ENCODE results near the gene ORAI2. TPM values are rescaled to one million over a fixed set of nuclear protein-coding genes. Genes with fewer than 3 reads are reported as not detected.
"Not testable (repeated sequence)": the region's sequence is repeated elsewhere in the genome, so short reads cannot be mapped to it uniquely, and the experiment has no call there.

Gene ORAI2
- total and polyA plus RNA-seq, 8 donors, result 0.58 to 44.3 (median 8.0) TPM; not detected in 1

GRCh38 chr7:102452451-102452850 is 19.1 kb downstream of the ORAI2 start:
- TF ChIP-seq POLR2AphosphoS5 (IDR thresholded peaks at IDR 0.05), result no peak
- TF ChIP-seq EP300 (IDR thresholded peaks at IDR 0.05), result no peak
- no peak for TF ChIP-seq CTCF (IDR thresholded peaks at IDR 0.05)
- TF ChIP-seq POLR2A (IDR thresholded peaks at IDR 0.05), result no peak
- Histone ChIP-seq H3K4me3 (no peak overlapping the region), H3K4me1 (peaks cover 0 to 5% (median 0%) of the 10 kb centered on the region in 4 donors), H3K36me3 (peaks cover 7 to 40% (median 31%) of the 10 kb centered on the region in 4 donors), H3K27ac (no peak overlapping the region), H3K9me3 (no peaks in the 10 kb centered on the region), H3K27me3 (no peaks in the 10 kb centered on the region)
- DNase-seq, result no peak
- 85 to 95% (median 90%) methylated on average over 6 of the region's 6 CpGs for WGBS, 5 donors
- intact Hi-C loops (cut with DNase I; ENCODE audit: low total_unique reads), result no loop called here

- Histone ChIP-seq H3K4me3 (no peak overlapping the region), H3K4me1 (peaks cover 0 to 5% (median 0%) of the 10 kb centered on the region in 4 donors), H3K9me3 (no peaks in the 10 kb centered on the region), H3K27me3 (no peaks in the 10 kb centered on the region), H3K36me3 (peaks cover 16 to 40% (median 32%) of the 10 kb centered on the region in 4 donors), H3K27ac (no peak overlapping the region)
- DNase-seq, result no peak
- TF ChIP-seq CTCF (IDR thresholded peaks at IDR 0.05) (no peak), EP300 (IDR thresholded peaks at IDR 0.05) (no peak), POLR2AphosphoS5 (IDR thresholded peaks at IDR 0.05) (no peak), POLR2A (IDR thresholded peaks at IDR 0.05) (no peak)
- 48 to 71% (median 58%) methylated on average over 7 of the region's 7 CpGs for WGBS, 5 donors
- intact Hi-C loops (cut with DNase I; ENCODE audit: low total_unique reads), result no loop called here
Measured at GRCh38 chr7:102453319-102453718, 19.9 kb downstream of the ORAI2 start.

GRCh38 chr7:102454468-102454867 is 21.1 kb downstream of the ORAI2 start:
- no peak overlapping the region for H3K27ac ChIP-seq
- H3K4me1 ChIP-seq, result peaks cover 0 to 5% (median 0%) of the 10 kb centered on the region in 4 donors
- peaks cover 24 to 47% (median 44%) of the 10 kb centered on the region in 4 donors for H3K36me3 ChIP-seq
- no peak for DNase-seq
- WGBS, 5 donors, result 63 to 78% (median 69%) methylated on average over 5 to 12 of the region's 12 CpGs
- no peaks in the 10 kb centered on the region for H3K9me3 ChIP-seq
- no peak overlapping the region for H3K4me3 ChIP-seq
- no peak for TF ChIP-seq POLR2A (IDR thresholded peaks at IDR 0.05)
- TF ChIP-seq POLR2AphosphoS5 (IDR thresholded peaks at IDR 0.05), result no peak
- TF ChIP-seq EP300 (IDR thresholded peaks at IDR 0.05), result no peak
- no peak for TF ChIP-seq CTCF (IDR thresholded peaks at IDR 0.05)
- H3K27me3 ChIP-seq, result no peaks in the 10 kb centered on the region
- intact Hi-C loops (cut with DNase I; ENCODE audit: low total_unique reads), result no loop called here

- H3K4me1 ChIP-seq; H3K4me3 ChIP-seq; H3K9me3 ChIP-seq; intact Hi-C loops (cut with DNase I; ENCODE audit: low total_unique reads); H3K27me3 ChIP-seq; H3K27ac ChIP-seq; DNase-seq: not testable (repeated sequence)
- H3K36me3 ChIP-seq, result peaks cover 26 to 50% (median 46%) of the 10 kb centered on the region in 4 donors
- 88 to 95% (median 92%) methylated on average over 10 of the region's 10 CpGs for WGBS, 5 donors
Measured at GRCh38 chr7:102454932-102455331, 21.6 kb downstream of the ORAI2 start.

- H3K27me3 ChIP-seq, result no peaks in the 10 kb centered on the region
- WGBS, 5 donors, result 86 to 91% (median 88%) methylated on average over 6 to 11 of the region's 11 CpGs
- intact Hi-C loops (cut with DNase I; ENCODE audit: low total_unique reads), result no loop called here
- no peak for DNase-seq
- no peaks in the 10 kb centered on the region for H3K9me3 ChIP-seq
- no peak overlapping the region for H3K4me3 ChIP-seq
- H3K36me3 ChIP-seq, result peaks cover 26 to 50% (median 46%) of the 10 kb centered on the region in 4 donors
- no peak overlapping the region for H3K27ac ChIP-seq
- H3K4me1 ChIP-seq, result peaks cover 0 to 5% (median under 1%) of the 10 kb centered on the region in 4 donors
- TF ChIP-seq CTCF (IDR thresholded peaks at IDR 0.05) (no peak), POLR2AphosphoS5 (IDR thresholded peaks at IDR 0.05) (no peak)
Measured at GRCh38 chr7:102455596-102455995, 22.2 kb downstream of the ORAI2 start.

Measured in stomach (tissue), 9 donors.